HCT116 (cell line): ENCODE results near the gene VPS45.

Experiments used
- CEBPB ChIP-seq: IDR thresholded peaks from 2 replicates; pipeline ENCODE4 v1.6.1; 2012; ENCODE audit warnings: low read depth
- EZH2 ChIP-seq: fragments of 200-600 bp; sonication (generic); IDR thresholded peaks from 2 replicates; pipeline ENCODE4 v1.6.1; 2017; ENCODE audit warnings: antibody characterized with exemption, mixed run types
- POLR2A ChIP-seq: IDR thresholded peaks from 2 replicates; pipeline ENCODE4 v1.7.0; 2011; ENCODE audit warnings: borderline replicate concordance; ENCODE audit not compliant: insufficient read depth, insufficient read length; ENCODE audit errors: extremely low read depth
- POLR2AphosphoS5 ChIP-seq: IDR thresholded peaks from 2 replicates; pipeline ENCODE4 v1.6.1; 2011; ENCODE audit warnings: mild to moderate bottlenecking, low read depth, low read length, moderate library complexity
- ZFX ChIP-seq: fragments of 450-650 bp; IDR thresholded peaks from 2 replicates; pipeline ENCODE4 v1.6.1; 2017
- TF ChIP-seq, protein P1 (sequence below), 3 experiments: fragments of 200-600 bp in 1 of 3; sonication (generic) in 1 of 3; IDR thresholded peaks in 2 of 3; conservative IDR thresholded peaks in 1 of 3; 2 replicates each; pipeline ENCODE4 v1.5.1; 2012 to 2017; ENCODE audit warnings: low read depth in 2 of 3, low read length in 2 of 3, antibody characterized with exemption in 1 of 3, borderline replicate concordance in 1 of 3, control low read depth in 1 of 3, mild to moderate bottlenecking in 1 of 3, mixed read lengths in 1 of 3, mixed run types in 1 of 3, moderate library complexity in 1 of 3; ENCODE audit not compliant: insufficient read depth in 1 of 3
- TF ChIP-seq, protein P2 (sequence below): IDR thresholded peaks from 2 replicates; pipeline ENCODE4 v1.6.1; 2011; ENCODE audit warnings: mild to moderate bottlenecking, low read length, moderate library complexity; ENCODE audit not compliant: insufficient replicate concordance; ENCODE audit errors: extremely low read depth
- TF ChIP-seq, protein P3 (sequence below): IDR thresholded peaks from 2 replicates; pipeline ENCODE4 v1.6.1; 2012

DNA sequence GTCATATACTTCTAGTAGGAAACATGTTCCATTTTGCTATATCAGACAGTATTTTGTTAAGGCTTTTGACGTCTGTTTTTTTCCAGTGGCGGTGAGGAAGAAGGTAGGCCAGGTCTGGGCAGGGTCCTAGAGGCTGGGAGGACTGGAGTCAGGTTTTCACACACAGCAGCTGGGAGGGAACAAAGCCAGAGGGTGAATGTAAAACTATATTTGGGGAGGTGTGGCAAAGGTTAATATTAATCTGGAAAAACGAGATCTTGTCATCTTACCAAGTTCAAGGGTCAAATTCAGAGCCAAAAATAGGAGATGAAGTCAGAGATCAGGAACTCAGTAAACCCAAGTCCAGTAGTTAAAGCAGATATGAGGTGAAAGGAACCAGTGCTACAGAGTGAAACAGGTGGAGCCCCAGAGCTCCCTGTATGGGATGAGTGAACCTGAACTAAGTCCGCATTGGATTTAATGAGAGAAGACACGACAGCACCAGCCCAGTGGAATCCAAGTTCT is 46.3 kb upstream of the VPS45 start:
- TF ChIP-seq, protein P1, sequence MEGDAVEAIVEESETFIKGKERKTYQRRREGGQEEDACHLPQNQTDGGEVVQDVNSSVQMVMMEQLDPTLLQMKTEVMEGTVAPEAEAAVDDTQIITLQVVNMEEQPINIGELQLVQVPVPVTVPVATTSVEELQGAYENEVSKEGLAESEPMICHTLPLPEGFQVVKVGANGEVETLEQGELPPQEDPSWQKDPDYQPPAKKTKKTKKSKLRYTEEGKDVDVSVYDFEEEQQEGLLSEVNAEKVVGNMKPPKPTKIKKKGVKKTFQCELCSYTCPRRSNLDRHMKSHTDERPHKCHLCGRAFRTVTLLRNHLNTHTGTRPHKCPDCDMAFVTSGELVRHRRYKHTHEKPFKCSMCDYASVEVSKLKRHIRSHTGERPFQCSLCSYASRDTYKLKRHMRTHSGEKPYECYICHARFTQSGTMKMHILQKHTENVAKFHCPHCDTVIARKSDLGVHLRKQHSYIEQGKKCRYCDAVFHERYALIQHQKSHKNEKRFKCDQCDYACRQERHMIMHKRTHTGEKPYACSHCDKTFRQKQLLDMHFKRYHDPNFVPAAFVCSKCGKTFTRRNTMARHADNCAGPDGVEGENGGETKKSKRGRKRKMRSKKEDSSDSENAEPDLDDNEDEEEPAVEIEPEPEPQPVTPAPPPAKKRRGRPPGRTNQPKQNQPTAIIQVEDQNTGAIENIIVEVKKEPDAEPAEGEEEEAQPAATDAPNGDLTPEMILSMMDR (IDR thresholded peaks at IDR 0.05 in 2 of 3, conservative IDR thresholded peaks at IDR 0.05 in 1 of 3; ENCODE audit: borderline replicate concordance in 1 of 3, insufficient read depth in 1 of 3, low read depth in 2 of 3, low read length in 2 of 3), result no peak
- TF ChIP-seq CEBPB (no peak), POLR2A (no peak), ZFX (no peak), EZH2 (no peak), POLR2AphosphoS5 (no peak)
- TF ChIP-seq, protein P2, sequence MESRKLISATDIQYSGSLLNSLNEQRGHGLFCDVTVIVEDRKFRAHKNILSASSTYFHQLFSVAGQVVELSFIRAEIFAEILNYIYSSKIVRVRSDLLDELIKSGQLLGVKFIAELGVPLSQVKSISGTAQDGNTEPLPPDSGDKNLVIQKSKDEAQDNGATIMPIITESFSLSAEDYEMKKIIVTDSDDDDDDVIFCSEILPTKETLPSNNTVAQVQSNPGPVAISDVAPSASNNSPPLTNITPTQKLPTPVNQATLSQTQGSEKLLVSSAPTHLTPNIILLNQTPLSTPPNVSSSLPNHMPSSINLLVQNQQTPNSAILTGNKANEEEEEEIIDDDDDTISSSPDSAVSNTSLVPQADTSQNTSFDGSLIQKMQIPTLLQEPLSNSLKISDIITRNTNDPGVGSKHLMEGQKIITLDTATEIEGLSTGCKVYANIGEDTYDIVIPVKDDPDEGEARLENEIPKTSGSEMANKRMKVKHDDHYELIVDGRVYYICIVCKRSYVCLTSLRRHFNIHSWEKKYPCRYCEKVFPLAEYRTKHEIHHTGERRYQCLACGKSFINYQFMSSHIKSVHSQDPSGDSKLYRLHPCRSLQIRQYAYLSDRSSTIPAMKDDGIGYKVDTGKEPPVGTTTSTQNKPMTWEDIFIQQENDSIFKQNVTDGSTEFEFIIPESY, result no peak
- TF ChIP-seq, protein P3, sequence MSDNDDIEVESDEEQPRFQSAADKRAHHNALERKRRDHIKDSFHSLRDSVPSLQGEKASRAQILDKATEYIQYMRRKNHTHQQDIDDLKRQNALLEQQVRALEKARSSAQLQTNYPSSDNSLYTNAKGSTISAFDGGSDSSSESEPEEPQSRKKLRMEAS, result no peak
